ENCODE data around the gene PPP2R1A.
A peak's percentile ranks its signal among the peaks of the same experiment; 100 is the strongest.
"Not testable (repeated sequence)": the region's sequence is repeated elsewhere in the genome, so short reads cannot be mapped to it uniquely, and the experiment has no call there.

PPP2R1A gene

GRCh38 chr19:52200755-52201391 is 11.0 kb downstream of the PPP2R1A start:
- not testable (repeated sequence) for DNase-seq (ENCODE audit: low read depth in 2 of 2)

DNA sequence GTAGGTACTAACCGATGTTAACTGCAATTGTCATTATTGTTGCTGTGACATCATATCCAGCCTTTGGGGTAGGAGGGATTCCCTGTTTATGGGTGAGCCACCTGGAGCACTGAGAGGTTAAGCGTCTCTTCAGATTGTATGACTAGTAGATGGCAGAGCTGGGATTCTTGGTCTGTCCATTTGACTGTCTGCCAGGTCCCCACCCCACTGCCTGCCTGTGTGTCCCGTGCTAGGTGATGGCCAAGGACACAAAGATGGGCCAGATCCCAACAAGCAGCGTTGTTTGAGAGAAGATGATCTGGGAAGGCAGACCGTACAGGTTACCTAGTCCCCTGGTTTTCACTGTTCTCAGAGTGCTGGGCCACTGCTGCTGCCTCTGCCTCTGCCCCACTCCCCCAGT is 16.6 kb downstream of the PPP2R1A start:
- DNase-seq (ENCODE audit: low read depth in 2 of 2): no peak

- DNase-seq (ENCODE audit: low read depth in 2 of 2): no peak
Measured at GRCh38 chr19:52211203-52211602, 21.4 kb downstream of the PPP2R1A start.

GRCh38 chr19:52211926-52212571 is 22.2 kb downstream of the PPP2R1A start:
- no peak for DNase-seq (ENCODE audit: low read depth in 2 of 2)

DNA sequence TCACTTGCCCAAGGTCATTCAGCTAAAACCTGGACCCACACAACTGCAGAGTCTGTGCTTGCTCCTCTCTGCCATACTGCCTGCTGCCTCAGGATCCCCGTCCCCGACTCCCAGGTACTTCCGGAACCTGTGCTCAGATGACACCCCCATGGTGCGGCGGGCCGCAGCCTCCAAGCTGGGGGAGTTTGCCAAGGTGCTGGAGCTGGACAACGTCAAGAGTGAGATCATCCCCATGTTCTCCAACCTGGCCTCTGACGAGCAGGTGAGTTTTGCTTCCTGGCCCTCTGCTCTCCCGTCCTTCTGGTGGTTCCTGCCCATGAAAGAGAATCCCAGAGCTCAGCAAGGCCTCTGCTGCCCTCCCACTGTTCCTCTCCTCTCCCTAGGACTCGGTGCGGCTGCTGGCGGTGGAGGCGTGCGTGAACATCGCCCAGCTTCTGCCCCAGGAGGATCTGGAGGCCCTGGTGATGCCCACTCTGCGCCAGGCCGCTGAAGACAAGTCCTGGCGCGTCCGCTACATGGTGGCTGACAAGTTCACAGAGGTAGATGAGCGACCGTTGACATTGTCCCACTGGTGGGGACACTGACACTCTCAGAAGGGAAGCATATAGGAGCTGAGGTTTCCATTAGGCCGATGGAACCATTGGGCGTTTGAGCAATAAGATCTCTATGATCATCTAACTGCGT is 22.9 kb downstream of the PPP2R1A start:
- DNase-seq (ENCODE audit: low read depth in 2 of 2): no peak

GRCh38 chr19:52214241-52214640 is 24.4 kb downstream of the PPP2R1A start:
- DNase-seq (ENCODE audit: low read depth in 2 of 2): no peak

DNA sequence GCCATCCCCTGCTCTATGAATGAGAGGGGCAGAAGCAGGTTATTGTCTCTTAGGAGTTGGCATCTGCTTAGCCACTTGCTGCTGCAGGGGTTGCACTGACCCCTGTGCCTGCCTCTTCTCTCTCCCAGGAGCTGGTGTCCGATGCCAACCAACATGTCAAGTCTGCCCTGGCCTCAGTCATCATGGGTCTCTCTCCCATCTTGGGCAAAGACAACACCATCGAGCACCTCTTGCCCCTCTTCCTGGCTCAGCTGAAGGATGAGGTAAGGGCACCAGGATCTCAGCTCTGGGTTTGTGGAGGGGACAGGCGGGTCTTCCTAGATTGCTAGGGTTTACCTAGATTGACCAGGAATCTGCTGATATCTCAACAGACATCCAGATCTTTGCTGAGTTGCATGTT is 26.5 kb downstream of the PPP2R1A start:
- no peak for DNase-seq (ENCODE audit: low read depth in 2 of 2)

- DNase-seq (ENCODE audit: low read depth in 2 of 2): no peak
Measured at GRCh38 chr19:52217576-52217975, 27.7 kb downstream of the PPP2R1A start.

DNA sequence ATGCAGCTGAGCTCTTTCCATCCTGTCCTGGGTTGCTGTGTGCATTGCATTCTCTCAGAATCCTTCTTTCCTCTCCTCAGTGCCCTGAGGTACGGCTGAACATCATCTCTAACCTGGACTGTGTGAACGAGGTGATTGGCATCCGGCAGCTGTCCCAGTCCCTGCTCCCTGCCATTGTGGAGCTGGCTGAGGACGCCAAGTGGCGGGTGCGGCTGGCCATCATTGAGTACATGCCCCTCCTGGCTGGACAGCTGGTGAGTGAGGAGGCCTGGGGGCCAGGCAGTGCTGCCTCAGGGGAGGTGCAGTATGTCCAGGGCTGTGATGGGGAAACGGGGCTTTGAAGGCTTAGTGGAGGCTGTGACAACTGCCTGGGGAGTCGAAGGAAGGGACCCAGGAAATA is 29.8 kb downstream of the PPP2R1A start:
- no peak for DNase-seq (ENCODE audit: low read depth in 2 of 2)

- DNase-seq (ENCODE audit: low read depth in 2 of 2): no peak
Measured at GRCh38 chr19:52221031-52221430, 31.2 kb downstream of the PPP2R1A start.

DNA sequence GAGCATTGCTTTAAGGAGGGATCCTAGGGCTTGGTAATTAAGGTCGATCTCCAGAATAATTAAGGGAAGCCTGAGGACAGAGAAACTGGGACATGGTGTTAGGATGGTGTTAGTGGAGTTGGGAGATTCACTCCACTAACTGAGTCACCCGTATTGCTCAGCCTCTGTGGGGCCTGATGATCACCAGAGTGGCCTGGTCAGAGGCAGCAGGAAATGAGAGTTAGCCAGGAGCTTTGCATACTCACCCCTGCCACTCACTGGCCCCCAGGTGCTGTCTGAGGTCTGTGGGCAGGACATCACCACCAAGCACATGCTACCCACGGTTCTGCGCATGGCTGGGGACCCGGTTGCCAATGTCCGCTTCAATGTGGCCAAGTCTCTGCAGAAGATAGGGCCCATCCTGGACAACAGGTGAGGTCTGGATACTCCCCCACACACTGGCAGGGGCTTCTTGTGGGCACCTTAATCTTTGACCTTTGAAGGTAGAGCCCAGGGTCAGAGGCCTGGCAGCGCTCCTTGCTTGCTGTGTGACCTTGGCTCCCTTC is 32.1 kb downstream of the PPP2R1A start:
- DNase-seq (ENCODE audit: low read depth in 2 of 2): no peak

- DNase-seq (ENCODE audit: low read depth in 2 of 2): no peak
Measured at GRCh38 chr19:52224211-52224610, 34.4 kb downstream of the PPP2R1A start.

DNA sequence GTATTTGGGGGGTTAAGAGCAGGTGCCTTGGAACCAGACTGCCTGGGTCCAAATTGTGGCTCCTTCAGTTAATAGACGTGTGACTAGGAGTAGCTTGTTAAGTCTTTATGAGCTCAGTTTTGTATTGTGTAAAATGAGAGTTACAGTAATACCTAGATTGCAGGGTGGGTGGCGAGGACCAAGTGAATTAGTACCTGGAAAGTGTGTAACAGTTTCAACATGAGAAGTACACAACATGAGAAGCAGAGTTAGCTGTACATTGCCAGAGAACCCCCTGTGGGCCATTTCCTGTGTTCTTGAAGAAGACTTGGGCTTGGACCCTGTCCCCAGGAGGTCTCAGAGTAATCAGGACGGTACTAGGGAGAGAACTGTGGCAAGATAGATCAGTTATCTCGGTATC is 36.8 kb downstream of the PPP2R1A start:
- peak; percentile 10 to 26 for DNase-seq (ENCODE audit: low read depth in 2 of 2)

- DNase-seq (ENCODE audit: low read depth in 2 of 2): no peak
Measured at GRCh38 chr19:52227196-52227940, 37.5 kb downstream of the PPP2R1A start.

- DNase-seq (ENCODE audit: low read depth in 2 of 2): no peak
Measured at GRCh38 chr19:52227980-52228379, 38.1 kb downstream of the PPP2R1A start.

DNA sequence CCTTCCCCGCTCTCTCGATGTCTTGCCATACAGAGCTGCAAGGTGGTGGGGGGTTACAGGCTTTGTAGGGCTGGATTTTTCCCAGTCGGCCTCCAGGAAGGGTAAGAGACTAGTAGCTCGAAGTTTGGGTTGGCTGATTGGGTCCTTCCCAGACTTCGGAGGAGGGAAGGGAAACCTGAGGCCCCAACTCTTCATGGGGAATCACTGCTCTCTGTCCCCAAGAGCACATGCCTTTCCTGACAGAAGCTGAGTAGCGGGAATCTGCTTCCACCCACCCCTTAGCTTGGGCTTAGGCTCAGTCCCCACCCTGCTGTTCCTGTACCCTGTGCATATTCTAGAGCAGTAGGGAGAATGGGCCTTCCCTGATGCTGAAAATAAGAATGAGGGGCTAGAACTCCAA is 39.7 kb downstream of the PPP2R1A start:
- no peak for DNase-seq (ENCODE audit: low read depth in 2 of 2)

- no peak for DNase-seq (ENCODE audit: low read depth in 2 of 2)
Measured at GRCh38 chr19:52230685-52231084, 40.8 kb downstream of the PPP2R1A start.

DNA sequence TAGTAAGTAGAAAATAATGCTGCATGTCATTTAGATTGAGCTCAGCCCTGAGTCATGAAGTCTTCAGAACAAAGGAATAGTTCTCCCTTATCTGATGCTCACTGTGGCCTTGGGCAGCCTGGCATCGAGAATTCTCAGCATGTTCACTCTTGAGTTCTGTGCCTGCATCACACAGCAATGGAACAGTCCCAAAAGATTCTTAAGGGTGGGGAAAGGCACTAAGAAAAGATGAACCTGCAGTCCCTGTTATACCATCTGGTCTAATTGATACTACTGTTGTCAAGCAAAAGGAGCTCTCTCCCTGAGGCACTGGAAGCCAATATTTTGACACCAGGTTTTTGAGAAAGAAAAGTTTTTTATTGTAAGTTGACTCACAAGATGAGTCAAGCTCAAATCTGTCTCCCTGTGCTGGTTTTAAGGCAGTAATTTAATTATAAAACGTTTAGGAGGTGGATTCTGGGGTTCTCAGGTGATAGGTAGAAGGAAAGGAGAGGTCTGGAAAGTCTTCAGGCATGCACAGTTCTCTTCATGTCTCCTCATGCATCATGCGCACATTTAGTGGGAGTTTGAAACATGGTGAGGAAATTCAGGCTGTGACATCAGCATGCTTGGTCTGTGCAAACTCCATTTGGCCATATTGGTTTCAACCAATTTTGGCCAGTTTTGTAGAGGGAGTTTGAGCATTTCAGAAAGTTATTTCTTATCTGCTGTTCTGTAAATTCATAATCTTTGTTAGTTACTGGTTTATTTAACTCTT is 41.5 kb downstream of the PPP2R1A start:
- DNase-seq (ENCODE audit: low read depth in 2 of 2): no peak

DNA sequence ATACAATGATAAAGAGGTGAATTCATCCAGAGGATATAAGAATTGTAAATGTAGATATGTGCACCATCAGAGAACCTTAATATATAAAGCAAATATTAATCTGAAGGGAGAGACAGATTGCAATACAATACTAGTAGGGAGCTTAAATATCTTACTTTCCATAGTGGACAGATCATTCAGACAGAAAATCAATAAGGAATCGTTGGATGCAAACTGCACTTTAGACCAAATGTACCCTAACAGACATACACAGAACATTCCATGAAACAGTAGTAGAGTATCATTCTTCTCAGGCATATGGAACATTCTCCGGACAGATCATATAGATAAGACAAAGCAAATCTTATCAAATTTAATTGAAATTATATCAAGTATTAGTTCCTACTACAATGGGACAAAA is 44.6 kb downstream of the PPP2R1A start:
- DNase-seq (ENCODE audit: low read depth in 2 of 2): no peak

DNA sequence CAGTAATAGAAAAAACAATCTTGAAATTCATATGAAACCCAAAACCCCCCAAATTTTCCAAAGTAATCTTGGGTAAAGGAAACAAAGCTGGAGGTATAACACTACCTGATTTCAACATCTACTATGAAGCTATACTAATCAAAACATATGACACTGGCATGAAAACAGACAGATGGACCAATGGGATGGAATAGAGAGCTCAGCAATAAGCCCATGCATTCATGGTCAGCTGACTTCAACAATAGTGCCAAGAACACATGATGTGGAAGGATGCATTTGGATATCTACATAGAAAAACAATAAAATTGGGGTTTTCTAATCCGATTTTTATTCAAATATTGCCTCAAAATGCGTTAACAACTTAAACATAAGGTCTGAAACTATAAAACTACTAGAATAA is 47.3 kb downstream of the PPP2R1A start:
- no peak for DNase-seq (ENCODE audit: low read depth in 2 of 2)

DNA sequence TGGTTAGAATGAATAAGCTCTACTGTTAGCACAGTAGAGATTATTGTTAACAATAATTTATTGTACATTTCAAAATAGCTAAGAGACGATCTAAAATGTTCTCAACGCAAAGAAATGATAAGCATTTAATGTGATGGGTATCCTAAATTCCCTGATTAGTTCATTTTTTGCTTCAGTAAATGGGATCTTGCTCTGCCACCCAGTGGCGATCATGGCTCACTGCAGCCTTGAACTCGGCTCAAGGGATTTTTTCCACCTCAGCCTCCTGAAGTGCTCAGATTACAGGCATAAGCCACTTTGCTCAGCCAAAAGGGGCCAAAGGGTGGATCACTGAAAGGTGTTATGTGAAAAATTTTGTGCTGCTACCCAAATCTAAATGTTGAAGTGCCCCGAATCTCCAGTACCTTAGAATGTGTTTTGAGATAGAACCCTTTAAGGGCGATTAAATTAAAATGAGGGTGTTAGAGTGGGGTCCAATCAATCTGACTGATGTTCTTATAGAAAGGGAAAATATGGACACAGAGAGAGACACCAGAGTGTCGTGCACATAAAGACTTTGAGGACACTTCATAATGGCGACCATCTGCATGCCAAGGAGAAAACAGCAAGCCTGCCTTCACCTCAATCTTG is 48.0 kb downstream of the PPP2R1A start:
- peak; percentile 13 to 31 for DNase-seq (ENCODE audit: low read depth in 2 of 2)
